ENCODE measurements around the gene TRIM6.
"Not testable (repeated sequence)": the region's sequence is repeated elsewhere in the genome, so short reads cannot be mapped to it uniquely, and the experiment has no call there.

Gene TRIM6

DNA sequence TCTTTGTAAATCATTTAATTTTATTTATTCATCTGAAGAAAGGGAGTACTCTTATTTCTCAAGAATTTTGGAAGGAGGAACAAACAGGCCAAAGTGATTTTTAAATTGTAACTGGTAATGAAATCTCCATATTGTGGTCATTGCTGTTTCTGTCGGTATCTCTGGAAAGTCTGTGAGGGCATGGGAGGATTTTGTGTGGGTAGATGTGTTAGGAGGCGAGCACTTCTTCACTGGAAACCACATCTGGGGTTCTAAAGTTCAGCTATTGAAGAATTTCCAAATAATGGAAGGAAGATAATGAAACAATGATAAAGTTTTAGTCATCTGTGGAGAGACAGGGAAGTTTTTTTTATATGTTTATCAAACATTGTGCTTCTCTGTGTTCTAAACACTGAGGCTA, 35.0 kb downstream of the TRIM6 start:
- no peaks in the 10 kb centered on the region for H3K4me1 ChIP-seq (ENCODE audit: insufficient read depth, low read length)
- no peaks in the 10 kb centered on the region for H3K36me3 ChIP-seq (ENCODE audit: insufficient read depth, low read depth, low read length)
- no peak overlapping the region for H3K4me3 ChIP-seq (ENCODE audit: low read length)
- H3K27me3 ChIP-seq (ENCODE audit: insufficient read depth, low read length), result no peaks in the 10 kb centered on the region
- H3K9me3 ChIP-seq (ENCODE audit: insufficient read depth, low read depth, low read length), result no peaks in the 10 kb centered on the region
- no peak overlapping the region for H3K27ac ChIP-seq (ENCODE audit: low read length)
- no peak overlapping the region for H3K9ac ChIP-seq (ENCODE audit: low read depth, low read length)

DNA sequence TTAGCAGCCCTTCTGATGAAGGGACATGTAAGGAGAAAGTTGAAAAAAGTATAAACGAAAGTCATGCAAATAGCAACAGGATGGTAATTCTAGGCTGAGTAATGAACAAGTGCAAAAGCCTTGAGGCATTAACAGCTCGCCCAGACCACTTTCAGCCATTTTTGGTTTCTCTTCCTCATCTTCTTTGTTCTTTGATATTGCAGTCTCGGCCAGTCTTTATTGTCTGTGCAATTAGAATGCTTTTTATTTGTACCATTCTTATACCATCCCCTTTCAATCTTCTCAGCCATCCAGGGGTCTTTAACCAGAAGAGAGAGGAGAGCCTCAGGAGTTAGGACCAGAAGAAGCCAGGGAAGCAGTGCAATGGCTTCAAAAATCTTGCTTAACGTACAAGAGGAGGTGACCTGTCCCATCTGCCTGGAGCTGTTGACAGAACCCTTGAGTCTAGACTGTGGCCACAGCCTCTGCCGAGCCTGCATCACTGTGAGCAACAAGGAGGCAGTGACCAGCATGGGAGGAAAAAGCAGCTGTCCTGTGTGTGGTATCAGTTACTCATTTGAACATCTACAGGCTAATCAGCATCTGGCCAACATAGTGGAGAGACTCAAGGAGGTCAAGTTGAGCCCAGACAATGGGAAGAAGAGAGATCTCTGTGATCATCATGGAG, 35.7 kb downstream of the TRIM6 start:
- H3K9me3 ChIP-seq (ENCODE audit: insufficient read depth, low read depth, low read length), result no peaks in the 10 kb centered on the region
- no peaks in the 10 kb centered on the region for H3K36me3 ChIP-seq (ENCODE audit: insufficient read depth, low read depth, low read length)

DNA sequence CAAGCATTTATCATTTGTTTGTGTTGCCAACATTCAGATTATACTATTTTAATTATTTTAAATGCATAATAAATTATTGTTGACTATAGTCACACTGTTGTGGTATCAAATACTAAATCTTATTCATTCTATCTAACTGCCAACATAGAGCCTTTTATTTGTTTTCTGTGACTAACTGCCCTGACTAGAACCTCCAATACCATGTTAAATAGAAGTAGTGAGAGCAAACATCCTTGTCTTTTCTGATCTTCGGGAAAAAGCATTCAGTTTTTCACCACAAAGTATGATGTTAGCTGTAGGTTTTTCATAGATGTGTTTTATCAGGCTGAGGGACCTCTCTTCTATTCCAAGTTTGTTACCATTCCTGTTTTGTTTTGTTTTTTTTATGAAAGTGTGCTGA, 43.5 kb downstream of the TRIM6 start:
- H3K36me3 ChIP-seq (ENCODE audit: insufficient read depth, low read depth, low read length), result no peaks in the 10 kb centered on the region
- no peak overlapping the region for H3K9ac ChIP-seq (ENCODE audit: low read depth, low read length)
- no peaks in the 10 kb centered on the region for H3K4me1 ChIP-seq (ENCODE audit: insufficient read depth, low read length)
- H3K27me3 ChIP-seq (ENCODE audit: insufficient read depth, low read length), result no peaks in the 10 kb centered on the region
- no peak overlapping the region for H3K27ac ChIP-seq (ENCODE audit: low read length)
- H3K4me3 ChIP-seq (ENCODE audit: low read length), result no peak overlapping the region
- no peaks in the 10 kb centered on the region for H3K9me3 ChIP-seq (ENCODE audit: insufficient read depth, low read depth, low read length)

More for the DNA sequence above, 35.7 kb downstream of the TRIM6 start:
- H3K27ac ChIP-seq (ENCODE audit: low read length), result no peak overlapping the region
- H3K27me3 ChIP-seq (ENCODE audit: insufficient read depth, low read length), result no peaks in the 10 kb centered on the region
- no peak overlapping the region for H3K9ac ChIP-seq (ENCODE audit: low read depth, low read length)
- no peak overlapping the region for H3K4me3 ChIP-seq (ENCODE audit: low read length)
- no peaks in the 10 kb centered on the region for H3K4me1 ChIP-seq (ENCODE audit: insufficient read depth, low read length)

DNA sequence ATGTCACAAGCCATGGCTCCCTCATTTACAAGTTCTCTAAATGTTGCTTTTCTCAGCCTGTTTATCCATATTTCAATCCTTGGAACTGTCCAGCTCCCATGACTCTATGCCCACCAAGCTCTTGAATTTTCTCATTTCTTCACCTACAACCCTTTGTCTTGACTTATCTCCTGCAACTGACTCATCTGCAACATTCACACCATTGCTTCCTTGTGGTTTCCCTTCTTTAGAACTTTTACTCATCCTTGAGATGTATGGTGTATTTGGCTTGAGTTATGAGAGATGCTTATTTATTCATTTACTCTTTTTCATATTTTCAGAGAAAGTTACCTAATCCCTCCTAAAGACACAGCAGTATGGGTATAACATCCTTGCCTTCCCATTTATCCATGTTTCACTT, 47.1 kb downstream of the TRIM6 start:
- no peaks in the 10 kb centered on the region for H3K27me3 ChIP-seq (ENCODE audit: insufficient read depth, low read length)
- H3K27ac ChIP-seq (ENCODE audit: low read length), result no peak overlapping the region
- H3K9me3 ChIP-seq (ENCODE audit: insufficient read depth, low read depth, low read length), result no peaks in the 10 kb centered on the region
- no peaks in the 10 kb centered on the region for H3K4me1 ChIP-seq (ENCODE audit: insufficient read depth, low read length)
- H3K4me3 ChIP-seq (ENCODE audit: low read length), result no peak overlapping the region
- H3K9ac ChIP-seq (ENCODE audit: low read depth, low read length), result no peak overlapping the region
- no peaks in the 10 kb centered on the region for H3K36me3 ChIP-seq (ENCODE audit: insufficient read depth, low read depth, low read length)

DNA sequence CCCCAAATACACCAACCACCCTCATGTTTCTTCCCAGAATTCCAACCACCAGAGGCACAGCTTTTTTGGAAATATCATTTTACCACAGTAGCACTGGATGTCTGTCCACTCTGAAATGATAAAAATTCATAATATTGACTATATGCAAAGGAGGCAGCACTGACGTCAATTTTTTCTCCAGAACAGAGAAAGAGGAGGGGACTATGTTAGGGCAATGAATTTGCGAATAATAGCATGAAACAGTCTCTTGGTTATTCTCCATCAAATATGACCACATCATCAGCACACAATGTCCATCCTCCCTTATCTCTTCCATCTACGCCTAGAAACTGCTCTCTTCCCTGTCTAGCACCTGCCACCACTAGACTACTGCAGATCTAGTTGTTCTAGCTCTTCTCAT, 49.7 kb downstream of the TRIM6 start:
- Histone ChIP-seq H3K36me3 (ENCODE audit: insufficient read depth, low read depth, low read length) (no peaks in the 10 kb centered on the region), H3K9me3 (ENCODE audit: insufficient read depth, low read depth, low read length) (no peaks in the 10 kb centered on the region), H3K4me3 (ENCODE audit: low read length) (no peak overlapping the region), H3K27me3 (ENCODE audit: insufficient read depth, low read length) (no peaks in the 10 kb centered on the region), H3K9ac (ENCODE audit: low read depth, low read length) (no peak overlapping the region), H3K27ac (ENCODE audit: low read length) (no peak overlapping the region), H3K4me1 (ENCODE audit: insufficient read depth, low read length) (no peaks in the 10 kb centered on the region)

DNA sequence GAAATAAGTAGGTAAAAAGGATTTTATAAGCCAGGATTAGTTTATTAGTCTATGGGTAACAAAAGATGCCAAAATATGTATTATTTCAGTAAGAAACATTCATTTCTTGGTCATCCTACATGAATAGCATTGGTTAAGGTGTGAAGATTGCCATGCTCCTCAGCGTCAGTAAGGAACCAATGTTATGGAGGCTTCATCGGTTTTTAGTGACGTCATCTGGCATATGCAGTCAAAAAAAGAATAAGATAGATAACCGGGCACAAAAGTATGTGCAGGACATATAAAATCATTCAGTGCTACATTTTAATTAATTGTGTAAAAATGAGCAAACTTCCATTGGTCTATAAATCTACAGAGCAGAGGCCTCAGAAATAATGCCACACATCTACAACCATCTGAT, 59.0 kb downstream of the TRIM6 start:
- no peaks in the 10 kb centered on the region; the same call in 1 of the 2 replicates for H3K9me3 ChIP-seq (ENCODE audit: insufficient read depth, low read depth, low read length)
- H3K4me1 ChIP-seq (ENCODE audit: insufficient read depth, low read length), result no peaks in the 10 kb centered on the region
- no peak overlapping the region for H3K27ac ChIP-seq (ENCODE audit: low read length)
- no peaks in the 10 kb centered on the region for H3K36me3 ChIP-seq (ENCODE audit: insufficient read depth, low read depth, low read length)
- H3K9ac ChIP-seq (ENCODE audit: low read depth, low read length), result no peak overlapping the region
- no peak overlapping the region for H3K4me3 ChIP-seq (ENCODE audit: low read length)
- H3K27me3 ChIP-seq (ENCODE audit: insufficient read depth, low read length), result no peaks in the 10 kb centered on the region

DNA sequence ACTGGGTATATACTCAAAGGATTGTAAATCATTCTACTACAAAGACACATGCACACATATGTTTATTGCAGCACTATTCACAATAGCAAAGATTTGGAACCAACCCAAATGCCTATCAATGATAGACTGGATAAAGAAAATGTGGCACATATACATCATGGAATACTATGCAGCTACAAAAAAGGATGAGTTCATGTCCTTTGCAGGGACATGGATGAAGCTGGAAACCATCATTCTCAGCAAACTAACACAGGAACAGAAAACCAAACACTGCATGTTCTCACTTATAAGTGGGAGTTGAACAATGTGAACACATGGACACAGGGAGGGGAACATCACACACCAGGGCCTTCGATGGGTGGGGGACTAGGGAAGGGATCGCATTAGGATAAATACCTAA, 60.5 kb downstream of the TRIM6 start:
- H3K9me3 ChIP-seq (ENCODE audit: insufficient read depth, low read depth, low read length), result not testable (repeated sequence)

DNA sequence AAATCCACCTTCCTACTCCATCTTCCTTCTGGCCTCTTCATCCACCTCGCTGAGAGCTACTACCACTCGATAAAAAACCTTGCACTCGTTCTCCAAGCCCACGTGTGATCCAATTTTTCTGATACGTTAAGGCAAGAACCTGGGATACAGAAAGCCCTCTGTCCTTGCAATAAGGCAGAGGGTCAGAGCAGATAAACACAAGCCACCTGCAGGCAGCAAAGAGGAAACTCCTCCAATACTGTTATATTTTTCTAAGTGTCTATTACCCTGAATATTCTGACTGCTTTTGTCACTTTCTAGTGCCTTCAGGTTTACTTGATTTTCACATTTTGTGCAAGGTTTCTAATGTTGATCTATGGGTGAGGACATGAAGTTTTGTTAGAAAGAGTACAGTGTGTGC, 61.9 kb downstream of the TRIM6 start:
- H3K36me3 ChIP-seq (ENCODE audit: insufficient read depth, low read depth, low read length), result peaks cover 2% of the 10 kb centered on the region; the same call in 1 of the 2 replicates
- H3K27ac ChIP-seq (ENCODE audit: low read length), result no peak overlapping the region
- H3K4me3 ChIP-seq (ENCODE audit: low read length), result no peak overlapping the region
- H3K9me3 ChIP-seq (ENCODE audit: insufficient read depth, low read depth, low read length), result no peaks in the 10 kb centered on the region
- H3K27me3 ChIP-seq (ENCODE audit: insufficient read depth, low read length), result no peaks in the 10 kb centered on the region
- H3K4me1 ChIP-seq (ENCODE audit: insufficient read depth, low read length), result no peaks in the 10 kb centered on the region
- no peak overlapping the region for H3K9ac ChIP-seq (ENCODE audit: low read depth, low read length)

More for the DNA sequence above, 60.5 kb downstream of the TRIM6 start:
- H3K36me3 ChIP-seq (ENCODE audit: insufficient read depth, low read depth, low read length); H3K9ac ChIP-seq (ENCODE audit: low read depth, low read length); H3K4me3 ChIP-seq (ENCODE audit: low read length); H3K4me1 ChIP-seq (ENCODE audit: insufficient read depth, low read length); H3K27me3 ChIP-seq (ENCODE audit: insufficient read depth, low read length); H3K27ac ChIP-seq (ENCODE audit: low read length): not testable (repeated sequence)

Measured in iPS-20b (cell line).